HepG2 (cell line): ENCODE measurements around the gene GGA3. TPM values are rescaled to one million over a fixed set of nuclear protein-coding genes. Genes with fewer than 3 reads are reported as not detected.

ENCODE experiments used
- ATM ChIP-seq: fragments of 450-650 bp; IDR thresholded peaks from 2 replicates; pipeline ENCODE4 v1.7.1; 2017; ENCODE audit warnings: mild to moderate bottlenecking, borderline replicate concordance
- CBX5 ChIP-seq: sonication (generic); formaldehyde crosslinking; IDR thresholded peaks from 2 replicates; pipeline ENCODE4 v1.4.0; 2020; ENCODE audit warnings: missing genetic modification reagents, borderline replicate concordance
- DZIP1 ChIP-seq: sonication (generic); formaldehyde crosslinking; IDR thresholded peaks from 2 replicates; pipeline ENCODE4 v1.5.0; 2020; ENCODE audit warnings: mild to moderate bottlenecking, missing genetic modification reagents
- HHEX ChIP-seq: IDR thresholded peaks from 2 replicates; pipeline ENCODE4 v1.6.1; 2016; ENCODE audit warnings: control low read depth
- HOXA9 ChIP-seq: sonication (generic); formaldehyde crosslinking; IDR thresholded peaks from 2 replicates; pipeline ENCODE4 v1.8.1; 2022; ENCODE audit warnings: missing genetic modification reagents, mild to moderate bottlenecking, moderate library complexity, borderline replicate concordance
- KAT2B ChIP-seq: fragments of 150-350 bp; IDR thresholded peaks from 2 replicates; pipeline ENCODE4 v1.6.1; 2014; ENCODE audit warnings: low read depth, low read length, borderline replicate concordance
- MXI1 ChIP-seq: IDR thresholded peaks from 3 replicates; pipeline ENCODE4 v1.6.1; 2012; ENCODE audit warnings: low read depth, low read length, inconsistent platforms, borderline replicate concordance
- MYPOP ChIP-seq: sonication (generic); formaldehyde crosslinking; IDR thresholded peaks from 2 replicates; pipeline ENCODE4 v1.8.1; 2023; ENCODE audit warnings: mild to moderate bottlenecking, moderate library complexity, missing genetic modification reagents
- NR2F2 ChIP-seq: IDR thresholded peaks from 2 replicates; pipeline ENCODE4 v1.6.1; 2012; ENCODE audit warnings: low read depth, inconsistent platforms, borderline replicate concordance
- PITX1 ChIP-seq: sonication (generic); formaldehyde crosslinking; IDR thresholded peaks from 2 replicates; pipeline ENCODE4 v1.5.1; 2020; ENCODE audit warnings: mild to moderate bottlenecking, missing genetic modification reagents
- SALL1 ChIP-seq: sonication (generic); formaldehyde crosslinking; IDR thresholded peaks from 2 replicates; pipeline ENCODE4 v1.8.0; 2022; ENCODE audit warnings: mild to moderate bottlenecking, missing genetic modification reagents
- TOPORS ChIP-seq: sonication (generic); formaldehyde crosslinking; IDR thresholded peaks from 2 replicates; pipeline ENCODE4 v1.8.0; 2023; ENCODE audit warnings: mild to moderate bottlenecking, missing genetic modification reagents
- ZBTB43 ChIP-seq: sonication (generic); formaldehyde crosslinking; conservative IDR thresholded peaks from 2 replicates; pipeline ENCODE4 v1.4.0; 2020; ENCODE audit warnings: missing genetic modification reagents
- ZFP36L1 ChIP-seq: sonication (generic); formaldehyde crosslinking; IDR thresholded peaks from 2 replicates; pipeline ENCODE4 v1.8.0; 2022; ENCODE audit warnings: mild to moderate bottlenecking, missing genetic modification reagents, moderate library complexity
- ZNF142 ChIP-seq: sonication (generic); formaldehyde crosslinking; IDR thresholded peaks from 2 replicates; pipeline ENCODE4 v1.4.0; 2020; ENCODE audit warnings: missing genetic modification reagents
- ZNF30 ChIP-seq: sonication (generic); formaldehyde crosslinking; IDR thresholded peaks from 2 replicates; pipeline ENCODE4 v1.5.0; 2020; ENCODE audit warnings: mild to moderate bottlenecking, missing genetic modification reagents
- ZNF383 ChIP-seq: sonication (generic); formaldehyde crosslinking; IDR thresholded peaks from 2 replicates; pipeline ENCODE4 v1.4.0; 2020; ENCODE audit warnings: missing genetic modification reagents, mild to moderate bottlenecking, borderline replicate concordance
- ZSCAN22 ChIP-seq: sonication (generic); formaldehyde crosslinking; IDR thresholded peaks from 2 replicates; pipeline ENCODE4 v1.4.0; 2020; ENCODE audit warnings: mild to moderate bottlenecking, missing genetic modification reagents
- polyA plus RNA-seq, 8 experiments: library from polyadenylated mRNA; depleted of rRNA in 3 of 8; stranded (reverse) in 7 of 8; unstranded in 1 of 8; fragments of >200 nt; fragmentation: Illumina TruSeq in 4 of 8; extraction: Trizol in 4 of 8; gene quantifications; 2 replicates each; pipeline versions ENCODE4 v1.2.1 to v1.2.3, GENCODE V29; 2011 to 2016; ENCODE audit warnings: low read depth in 4 of 8, missing spikeins in 1 of 8, mixed read lengths in 1 of 8; ENCODE audit not compliant: insufficient read depth in 1 of 8
- total RNA-seq, 5 experiments: library from RNA; depleted of rRNA; stranded (reverse); fragments of >200 nt; fragmentation: Illumina TruSeq; extraction: Trizol; gene quantifications; 2 replicates each; pipeline ENCODE4 v1.2.3, GENCODE V29; 2016; ENCODE audit warnings: low read depth in 1 of 5

Gene GGA3
- total and polyA plus RNA-seq, 2 of the 13 experiments (the other 11 are each of a cell fraction or from before 2014, with no cell fraction given) = 28.4 to 43.7 TPM

- peak; percentile 70; the same call in 1 of the 2 replicates for TF ChIP-seq HHEX
- peak; percentile 46; the same call in 1 of the 2 replicates for TF ChIP-seq CBX5 (CRISPR knock-in tag)
- TF ChIP-seq DZIP1 (CRISPR knock-in tag) = no peak
- no peak for TF ChIP-seq KAT2B
- peak; percentile 45; the same call in 1 of the 3 replicates for TF ChIP-seq MXI1
- peak; percentile 77 for TF ChIP-seq SALL1 (CRISPR knock-in tag)
- TF ChIP-seq ZNF383 (CRISPR knock-in tag) = no peak
- peak; percentile 69 for TF ChIP-seq MYPOP (CRISPR knock-in tag)
- peak; percentile 63; the same call in 1 of the 2 replicates for TF ChIP-seq ZBTB43
- TF ChIP-seq ATM = no peak
- TF ChIP-seq TOPORS (CRISPR knock-in tag) = no peak; the same call in 1 of the 2 replicates
- TF ChIP-seq HOXA9 = no peak
- TF ChIP-seq NR2F2 = peak; percentile 95
- TF ChIP-seq ZSCAN22 = no peak
- TF ChIP-seq ZFP36L1 (CRISPR knock-in tag) = peak; percentile 4; the same call in 1 of the 2 replicates
- peak; percentile 93 for TF ChIP-seq PITX1 (CRISPR knock-in tag)
- TF ChIP-seq ZNF30 = no peak
- TF ChIP-seq ZNF142 (CRISPR knock-in tag) = no peak
Measured at GRCh38 chr17:75295201-75296158, 34.1 kb upstream of the GGA3 start (continued).
